ENCODE measurements around the gene WTAP. TPM values are rescaled to one million over a fixed set of nuclear protein-coding genes. Genes with fewer than 3 reads are reported as not detected.
A peak's percentile ranks its signal among the peaks of the same experiment; 100 is the strongest.
"Not testable (repeated sequence)": the region's sequence is repeated elsewhere in the genome, so short reads cannot be mapped to it uniquely, and the experiment has no call there.

The WTAP gene
- total and polyA plus RNA-seq, 2 experiments from 2014 or later, result 108 to 121 TPM

DNA sequence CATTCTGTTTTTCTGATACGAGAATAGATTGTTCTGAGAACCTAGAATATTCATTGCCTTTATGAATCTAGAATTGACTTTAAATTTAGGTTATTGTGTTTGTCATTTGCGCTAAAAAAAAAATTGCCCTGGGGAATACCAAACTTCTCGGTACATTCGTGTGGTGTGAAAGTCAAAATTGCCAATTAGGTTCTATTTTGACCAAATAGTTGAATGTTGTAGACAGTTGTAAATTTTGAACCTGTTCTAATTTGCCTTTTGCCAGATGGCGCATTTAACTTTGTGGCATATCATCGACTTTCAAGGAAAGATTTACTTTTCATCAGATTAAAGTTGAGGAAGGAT lies 3.0 kb downstream of the WTAP start:
- Mint-ChIP-seq H3K36me3 (ENCODE audit: low read depth) (peaks cover 22% of the 10 kb centered on the region; the same call in 2 of the 3 replicates), H3K4me1 (peaks cover 17% of the 10 kb centered on the region; the same call in 2 of the 3 replicates), H3K27ac (no peak overlapping the region), H3K27me3 (ENCODE audit: insufficient read depth, low read depth, poor library complexity) (peaks cover 9% of the 10 kb centered on the region), H3K4me3 (peak overlapping the region; percentile 42; the same call in 2 of the 3 replicates), H3K9me3 (no peaks in the 10 kb centered on the region)
- H3K79me2 ChIP-seq (replicated peaks; ENCODE audit: insufficient read depth), result peaks cover 88% of the 10 kb centered on the region
- peak overlapping the region; percentile 89 for H3K4me2 ChIP-seq
- no peaks in the 10 kb centered on the region for H3K27me3 ChIP-seq (ENCODE audit: insufficient read depth)
- H3K27ac ChIP-seq (ENCODE audit: low read depth), result no peak overlapping the region
- H3K36me3 ChIP-seq (ENCODE audit: insufficient read depth), result no peaks in the 10 kb centered on the region
- no peaks in the 10 kb centered on the region for H3K9me2 ChIP-seq (ENCODE audit: insufficient read depth)
- H4K20me1 ChIP-seq (replicated peaks; ENCODE audit: insufficient read depth), result peaks cover 67% of the 10 kb centered on the region
- peaks cover 16% of the 10 kb centered on the region for H3K4me1 ChIP-seq (ENCODE audit: insufficient read depth)
- no peak for TF ChIP-seq POLR2AphosphoS5 (IDR thresholded peaks at IDR 0.05; ENCODE audit: low read depth)
- TF ChIP-seq, protein P1, sequence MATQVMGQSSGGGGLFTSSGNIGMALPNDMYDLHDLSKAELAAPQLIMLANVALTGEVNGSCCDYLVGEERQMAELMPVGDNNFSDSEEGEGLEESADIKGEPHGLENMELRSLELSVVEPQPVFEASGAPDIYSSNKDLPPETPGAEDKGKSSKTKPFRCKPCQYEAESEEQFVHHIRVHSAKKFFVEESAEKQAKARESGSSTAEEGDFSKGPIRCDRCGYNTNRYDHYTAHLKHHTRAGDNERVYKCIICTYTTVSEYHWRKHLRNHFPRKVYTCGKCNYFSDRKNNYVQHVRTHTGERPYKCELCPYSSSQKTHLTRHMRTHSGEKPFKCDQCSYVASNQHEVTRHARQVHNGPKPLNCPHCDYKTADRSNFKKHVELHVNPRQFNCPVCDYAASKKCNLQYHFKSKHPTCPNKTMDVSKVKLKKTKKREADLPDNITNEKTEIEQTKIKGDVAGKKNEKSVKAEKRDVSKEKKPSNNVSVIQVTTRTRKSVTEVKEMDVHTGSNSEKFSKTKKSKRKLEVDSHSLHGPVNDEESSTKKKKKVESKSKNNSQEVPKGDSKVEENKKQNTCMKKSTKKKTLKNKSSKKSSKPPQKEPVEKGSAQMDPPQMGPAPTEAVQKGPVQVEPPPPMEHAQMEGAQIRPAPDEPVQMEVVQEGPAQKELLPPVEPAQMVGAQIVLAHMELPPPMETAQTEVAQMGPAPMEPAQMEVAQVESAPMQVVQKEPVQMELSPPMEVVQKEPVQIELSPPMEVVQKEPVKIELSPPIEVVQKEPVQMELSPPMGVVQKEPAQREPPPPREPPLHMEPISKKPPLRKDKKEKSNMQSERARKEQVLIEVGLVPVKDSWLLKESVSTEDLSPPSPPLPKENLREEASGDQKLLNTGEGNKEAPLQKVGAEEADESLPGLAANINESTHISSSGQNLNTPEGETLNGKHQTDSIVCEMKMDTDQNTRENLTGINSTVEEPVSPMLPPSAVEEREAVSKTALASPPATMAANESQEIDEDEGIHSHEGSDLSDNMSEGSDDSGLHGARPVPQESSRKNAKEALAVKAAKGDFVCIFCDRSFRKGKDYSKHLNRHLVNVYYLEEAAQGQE (IDR thresholded peaks at IDR 0.05; ENCODE audit: unreplicated experiment), result no peak
- TF ChIP-seq, protein P2, sequence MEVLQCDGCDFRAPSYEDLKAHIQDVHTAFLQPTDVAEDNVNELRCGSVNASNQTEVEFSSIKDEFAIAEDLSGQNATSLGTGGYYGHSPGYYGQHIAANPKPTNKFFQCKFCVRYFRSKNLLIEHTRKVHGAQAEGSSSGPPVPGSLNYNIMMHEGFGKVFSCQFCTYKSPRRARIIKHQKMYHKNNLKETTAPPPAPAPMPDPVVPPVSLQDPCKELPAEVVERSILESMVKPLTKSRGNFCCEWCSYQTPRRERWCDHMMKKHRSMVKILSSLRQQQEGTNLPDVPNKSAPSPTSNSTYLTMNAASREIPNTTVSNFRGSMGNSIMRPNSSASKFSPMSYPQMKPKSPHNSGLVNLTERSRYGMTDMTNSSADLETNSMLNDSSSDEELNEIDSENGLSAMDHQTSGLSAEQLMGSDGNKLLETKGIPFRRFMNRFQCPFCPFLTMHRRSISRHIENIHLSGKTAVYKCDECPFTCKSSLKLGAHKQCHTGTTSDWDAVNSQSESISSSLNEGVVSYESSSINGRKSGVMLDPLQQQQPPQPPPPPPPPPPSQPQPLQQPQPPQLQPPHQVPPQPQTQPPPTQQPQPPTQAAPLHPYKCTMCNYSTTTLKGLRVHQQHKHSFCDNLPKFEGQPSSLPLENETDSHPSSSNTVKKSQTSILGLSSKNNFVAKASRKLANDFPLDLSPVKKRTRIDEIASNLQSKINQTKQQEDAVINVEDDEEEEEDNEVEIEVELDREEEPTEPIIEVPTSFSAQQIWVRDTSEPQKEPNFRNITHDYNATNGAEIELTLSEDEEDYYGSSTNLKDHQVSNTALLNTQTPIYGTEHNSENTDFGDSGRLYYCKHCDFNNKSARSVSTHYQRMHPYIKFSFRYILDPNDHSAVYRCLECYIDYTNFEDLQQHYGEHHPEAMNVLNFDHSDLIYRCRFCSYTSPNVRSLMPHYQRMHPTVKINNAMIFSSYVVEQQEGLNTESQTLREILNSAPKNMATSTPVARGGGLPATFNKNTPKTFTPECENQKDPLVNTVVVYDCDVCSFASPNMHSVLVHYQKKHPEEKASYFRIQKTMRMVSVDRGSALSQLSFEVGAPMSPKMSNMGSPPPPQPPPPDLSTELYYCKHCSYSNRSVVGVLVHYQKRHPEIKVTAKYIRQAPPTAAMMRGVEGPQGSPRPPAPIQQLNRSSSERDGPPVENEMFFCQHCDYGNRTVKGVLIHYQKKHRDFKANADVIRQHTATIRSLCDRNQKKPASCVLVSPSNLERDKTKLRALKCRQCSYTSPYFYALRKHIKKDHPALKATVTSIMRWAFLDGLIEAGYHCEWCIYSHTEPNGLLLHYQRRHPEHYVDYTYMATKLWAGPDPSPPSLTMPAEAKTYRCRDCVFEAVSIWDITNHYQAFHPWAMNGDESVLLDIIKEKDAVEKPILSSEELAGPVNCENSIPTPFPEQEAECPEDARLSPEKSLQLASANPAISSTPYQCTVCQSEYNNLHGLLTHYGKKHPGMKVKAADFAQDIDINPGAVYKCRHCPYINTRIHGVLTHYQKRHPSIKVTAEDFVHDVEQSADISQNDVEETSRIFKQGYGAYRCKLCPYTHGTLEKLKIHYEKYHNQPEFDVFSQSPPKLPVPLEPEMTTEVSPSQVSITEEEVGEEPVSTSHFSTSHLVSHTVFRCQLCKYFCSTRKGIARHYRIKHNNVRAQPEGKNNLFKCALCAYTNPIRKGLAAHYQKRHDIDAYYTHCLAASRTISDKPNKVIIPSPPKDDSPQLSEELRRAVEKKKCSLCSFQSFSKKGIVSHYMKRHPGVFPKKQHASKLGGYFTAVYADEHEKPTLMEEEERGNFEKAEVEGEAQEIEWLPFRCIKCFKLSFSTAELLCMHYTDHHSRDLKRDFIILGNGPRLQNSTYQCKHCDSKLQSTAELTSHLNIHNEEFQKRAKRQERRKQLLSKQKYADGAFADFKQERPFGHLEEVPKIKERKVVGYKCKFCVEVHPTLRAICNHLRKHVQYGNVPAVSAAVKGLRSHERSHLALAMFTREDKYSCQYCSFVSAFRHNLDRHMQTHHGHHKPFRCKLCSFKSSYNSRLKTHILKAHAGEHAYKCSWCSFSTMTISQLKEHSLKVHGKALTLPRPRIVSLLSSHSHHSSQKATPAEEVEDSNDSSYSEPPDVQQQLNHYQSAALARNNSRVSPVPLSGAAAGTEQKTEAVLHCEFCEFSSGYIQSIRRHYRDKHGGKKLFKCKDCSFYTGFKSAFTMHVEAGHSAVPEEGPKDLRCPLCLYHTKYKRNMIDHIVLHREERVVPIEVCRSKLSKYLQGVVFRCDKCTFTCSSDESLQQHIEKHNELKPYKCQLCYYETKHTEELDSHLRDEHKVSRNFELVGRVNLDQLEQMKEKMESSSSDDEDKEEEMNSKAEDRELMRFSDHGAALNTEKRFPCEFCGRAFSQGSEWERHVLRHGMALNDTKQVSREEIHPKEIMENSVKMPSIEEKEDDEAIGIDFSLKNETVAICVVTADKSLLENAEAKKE (CRISPR knock-in tag; IDR thresholded peaks at IDR 0.05), result no peak
- TF ChIP-seq EZH2 (IDR thresholded peaks at IDR 0.05; ENCODE audit: low read depth, unreplicated experiment), result no peak
- no peak for DNase-seq (ENCODE audit: low spot score)
- H2AFZ ChIP-seq, result no peak overlapping the region
- H3F3A ChIP-seq (replicated peaks; ENCODE audit: low read depth), result 0 out of 2 replicates have a peak, but pooled peaks cover 3% of the 10 kb centered on the region
- ATAC-seq, result no peak
- peak overlapping the region; percentile 86; the same call in 1 of the 2 replicates for H3K4me3 ChIP-seq

DNA sequence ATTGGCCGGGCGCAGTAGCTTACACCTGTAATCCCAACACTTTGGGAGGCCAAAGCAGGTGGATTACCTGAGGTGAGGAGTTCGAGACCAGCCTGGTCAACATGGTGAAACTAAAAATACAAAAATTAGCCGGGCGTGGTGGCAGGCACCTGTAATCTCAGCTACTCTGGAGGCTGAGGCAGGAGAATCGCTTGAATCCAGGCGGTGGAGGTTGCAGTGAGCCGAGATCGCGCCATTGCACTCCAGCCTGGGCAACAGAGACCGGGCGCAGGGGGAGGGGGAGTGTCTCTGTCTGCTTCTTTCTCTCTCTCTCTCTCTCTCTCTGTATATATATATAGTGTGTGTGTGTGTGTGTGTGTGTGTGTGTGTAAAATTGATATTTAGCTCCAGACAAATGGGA lies 5.2 kb downstream of the WTAP start:
- H3K27me3 ChIP-seq (ENCODE audit: insufficient read depth); H3F3A ChIP-seq (replicated peaks; ENCODE audit: low read depth); H3K4me1 ChIP-seq (ENCODE audit: insufficient read depth); H3K36me3 ChIP-seq (ENCODE audit: insufficient read depth); DNase-seq (ENCODE audit: low spot score); H3K9me2 ChIP-seq (ENCODE audit: insufficient read depth); H3K27ac ChIP-seq (ENCODE audit: low read depth); H3K27ac Mint-ChIP-seq; H3K4me3 Mint-ChIP-seq; H2AFZ ChIP-seq; H3K4me3 ChIP-seq; H3K27me3 Mint-ChIP-seq (ENCODE audit: insufficient read depth, low read depth, poor library complexity); H3K4me2 ChIP-seq; H3K9me3 Mint-ChIP-seq; ATAC-seq: not testable (repeated sequence)
- H4K20me1 ChIP-seq (replicated peaks; ENCODE audit: insufficient read depth), result peaks cover 86% of the 10 kb centered on the region
- H3K79me2 ChIP-seq (replicated peaks; ENCODE audit: insufficient read depth), result peaks cover 99% of the 10 kb centered on the region
- Mint-ChIP-seq H3K4me1 (peaks cover 12% of the 10 kb centered on the region; the same call in 2 of the 3 replicates), H3K36me3 (ENCODE audit: low read depth) (peaks cover 17% of the 10 kb centered on the region; the same call in 2 of the 3 replicates)

DNA sequence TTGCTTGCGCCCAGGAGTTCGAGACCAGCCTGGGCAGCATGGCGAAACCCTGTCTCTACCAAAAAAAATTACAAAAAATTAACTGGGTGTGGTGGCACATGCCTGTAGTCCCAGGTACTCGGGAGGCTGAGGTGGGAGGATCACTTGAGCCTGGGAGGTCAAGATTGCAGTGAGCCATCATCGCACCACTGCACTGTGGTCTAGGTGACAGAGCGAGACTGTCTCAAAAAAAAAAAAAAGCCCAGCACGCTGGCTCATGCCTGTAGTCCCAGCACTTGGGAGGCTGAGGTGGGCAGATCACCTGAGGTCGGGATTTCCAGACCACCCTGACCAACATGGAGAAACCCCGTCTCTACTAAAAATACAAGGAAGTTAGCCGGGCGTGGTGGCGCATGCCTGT lies 6.1 kb downstream of the WTAP start:
- not testable (repeated sequence) for H3K4me3 Mint-ChIP-seq; DNase-seq (ENCODE audit: low spot score); H3F3A ChIP-seq (replicated peaks; ENCODE audit: low read depth); H2AFZ ChIP-seq; H3K4me1 ChIP-seq (ENCODE audit: insufficient read depth); H3K9me3 Mint-ChIP-seq; ATAC-seq; H3K27ac ChIP-seq (ENCODE audit: low read depth); H3K4me3 ChIP-seq; H3K9me2 ChIP-seq (ENCODE audit: insufficient read depth); H3K27me3 ChIP-seq (ENCODE audit: insufficient read depth); H3K4me2 ChIP-seq; H3K27me3 Mint-ChIP-seq (ENCODE audit: insufficient read depth, low read depth, poor library complexity); H3K27ac Mint-ChIP-seq; H3K36me3 ChIP-seq (ENCODE audit: insufficient read depth)
- peaks cover 88% of the 10 kb centered on the region for H4K20me1 ChIP-seq (replicated peaks; ENCODE audit: insufficient read depth)
- Mint-ChIP-seq H3K36me3 (ENCODE audit: low read depth) (peaks cover 19% of the 10 kb centered on the region; the same call in 2 of the 3 replicates), H3K4me1 (peaks cover 12% of the 10 kb centered on the region; the same call in 2 of the 3 replicates)
- H3K79me2 ChIP-seq (replicated peaks; ENCODE audit: insufficient read depth), result peaks cover 100% of the 10 kb centered on the region

All from GM23338 (cell line).